Esophagus muscularis mucosa (tissue), 4 donors: ENCODE measurements around the gene TRMT1.

Source experiments
- CTCF ChIP-seq, 3 experiments: fragments of 200-600 bp in 2 of 3; fragments of 450-650 bp in 1 of 3; sonication (generic) in 2 of 3; IDR thresholded peaks; one replicate each; pipeline ENCODE4 v1.5.1; 2017 to 2019; ENCODE audit warnings: antibody characterized with exemption in 3 of 3, mild to moderate bottlenecking in 2 of 3, moderate library complexity in 1 of 3
- EP300 ChIP-seq: sonication (generic); formaldehyde crosslinking; IDR thresholded peaks from one replicate; pipeline ENCODE4 v1.6.1; 2017; ENCODE audit warnings: antibody characterized with exemption
- POLR2A ChIP-seq: fragments of 450-650 bp; IDR thresholded peaks from one replicate; pipeline ENCODE4 v1.6.1; 2017; ENCODE audit warnings: antibody characterized with exemption, moderate library complexity, mild to moderate bottlenecking, low read depth
- POLR2AphosphoS5 ChIP-seq, 2 donors: sonication (generic); formaldehyde crosslinking; IDR thresholded peaks; one replicate each; pipeline ENCODE4 v1.6.1; 2017; ENCODE audit warnings: antibody characterized with exemption in 2 of 2

- TF ChIP-seq CTCF (IDR thresholded peaks at IDR 0.05), result no peak
- no peak for TF ChIP-seq EP300
- no peak for TF ChIP-seq POLR2A
- no peak for TF ChIP-seq POLR2AphosphoS5 (IDR thresholded peaks at IDR 0.05)
Observed at GRCh38 chr19:13095393-13095784, 21.2 kb downstream of the TRMT1 start.
